GM23338 (cell line): ENCODE measurements around the gene PARD6B. TPM values are rescaled to one million over a fixed set of nuclear protein-coding genes. Genes with fewer than 3 reads are reported as not detected.
"Not testable (repeated sequence)": the region's sequence is repeated elsewhere in the genome, so short reads cannot be mapped to it uniquely, and the experiment has no call there.

Source experiments
- ATAC-seq: fragments of 200-7000 bp; cut with Tn5 transposase; 3 replicates; pipeline ENCODE4 v1.9.1; 2020
- DNase-seq: peaks from one replicate; pipeline ENCODE4 v3.0.0-alpha.2; 2015; ENCODE audit warnings: low spot score
- H2AFZ ChIP-seq: fragments of 200-600 bp; sonication (generic); 2 replicates; pipeline ENCODE4 v1.8.0; 2016; ENCODE audit warnings: antibody characterized with exemption, mild to moderate bottlenecking, moderate library complexity
- H3F3A ChIP-seq: fragments of 200-600 bp; sonication (generic); replicated peaks from 2 replicates; pipeline ENCODE4 v1.8.0; 2017; ENCODE audit warnings: antibody characterized with exemption, mixed run types, low read depth
- H3K27ac ChIP-seq: fragments of 200-600 bp; sonication (generic); 2 replicates; pipeline ENCODE4 v1.6.1; 2016; ENCODE audit warnings: low read depth
- H3K27me3 ChIP-seq: fragments of 200-600 bp; sonication (generic); 2 replicates; pipeline ENCODE4 v1.8.0; 2016; ENCODE audit warnings: mild to moderate bottlenecking, mixed run types, moderate library complexity; ENCODE audit not compliant: insufficient read depth
- H3K36me3 ChIP-seq: fragments of 200-600 bp; sonication (generic); 2 replicates; pipeline ENCODE4 v1.8.0; 2016; ENCODE audit warnings: mild to moderate bottlenecking; ENCODE audit not compliant: insufficient read depth
- H3K4me1 ChIP-seq: fragments of 200-600 bp; sonication (generic); 2 replicates; pipeline ENCODE4 v1.8.0; 2016; ENCODE audit warnings: mild to moderate bottlenecking, moderate library complexity; ENCODE audit not compliant: insufficient read depth
- H3K4me2 ChIP-seq: fragments of 200-600 bp; sonication (generic); 2 replicates; pipeline ENCODE4 v1.7.1; 2017; ENCODE audit warnings: mixed run types
- H3K4me3 ChIP-seq: fragments of 200-600 bp; sonication (generic); 2 replicates; pipeline ENCODE4 v1.6.1; 2016; ENCODE audit warnings: mixed run types
- H3K79me2 ChIP-seq: fragments of 200-600 bp; sonication (generic); replicated peaks from 2 replicates; pipeline ENCODE4 v1.8.0; 2017; ENCODE audit warnings: mild to moderate bottlenecking; ENCODE audit not compliant: insufficient read depth
- H3K9me2 ChIP-seq: fragments of 200-600 bp; sonication (generic); 2 replicates; pipeline ENCODE4 v1.8.0; 2017; ENCODE audit not compliant: insufficient read depth
- H4K20me1 ChIP-seq: fragments of 200-600 bp; sonication (generic); replicated peaks from 2 replicates; pipeline ENCODE4 v1.8.0; 2017; ENCODE audit warnings: mild to moderate bottlenecking; ENCODE audit not compliant: insufficient read depth
- H3K27ac Mint-ChIP-seq: 2 replicates; pipeline ENCODE4 v1.8.0; 2020; ENCODE audit warnings: inconsistent platforms, mild to moderate bottlenecking, moderate library complexity, mixed read lengths
- H3K27me3 Mint-ChIP-seq: 3 replicates; pipeline ENCODE4 v1.8.0; 2022; ENCODE audit warnings: low read depth, mild to moderate bottlenecking, moderate library complexity, mixed read lengths, inconsistent platforms; ENCODE audit not compliant: insufficient read depth, poor library complexity
- H3K36me3 Mint-ChIP-seq: 3 replicates; pipeline ENCODE4 v1.8.0; 2021; ENCODE audit warnings: low read depth, mild to moderate bottlenecking, inconsistent platforms, moderate library complexity, mixed read lengths
- H3K4me1 Mint-ChIP-seq: 3 replicates; pipeline ENCODE4 v1.8.0; 2020; ENCODE audit warnings: mild to moderate bottlenecking, inconsistent platforms, mixed read lengths
- H3K4me3 Mint-ChIP-seq: 3 replicates; pipeline ENCODE4 v1.8.0; 2021; ENCODE audit warnings: moderate library complexity, mild to moderate bottlenecking, inconsistent platforms, mixed read lengths
- H3K9me3 Mint-ChIP-seq: 3 replicates; pipeline ENCODE4 v1.8.0; 2020; ENCODE audit warnings: moderate library complexity, mild to moderate bottlenecking, inconsistent platforms, mixed read lengths
- CREB1 ChIP-seq: fragments of 250-450 bp; sonication (Bioruptor Pico); IDR thresholded peaks from 2 replicates; pipeline ENCODE4 v1.5.0; 2020; ENCODE audit warnings: low read depth, mild to moderate bottlenecking, moderate library complexity
- EZH2phosphoT487 ChIP-seq: fragments of 200-600 bp; sonication (generic); IDR thresholded peaks from one replicate; pipeline ENCODE4 v1.8.1; 2018; ENCODE audit warnings: antibody characterized with exemption; ENCODE audit not compliant: unreplicated experiment
- REST ChIP-seq: IDR thresholded peaks from one replicate; pipeline ENCODE4 v1.6.1; 2018; ENCODE audit warnings: antibody characterized with exemption; ENCODE audit not compliant: unreplicated experiment
- ZNF331 ChIP-seq: fragments of 250-450 bp; sonication (Bioruptor Pico); IDR thresholded peaks from 2 replicates; pipeline ENCODE4 v1.5.0; 2020; ENCODE audit warnings: low read depth, mild to moderate bottlenecking, moderate library complexity
- ZNF462 ChIP-seq: fragments of 250-450 bp; sonication (Bioruptor Pico); IDR thresholded peaks from 2 replicates; pipeline ENCODE4 v1.5.0; 2020; ENCODE audit warnings: mild to moderate bottlenecking, moderate library complexity
- polyA plus RNA-seq: library from polyadenylated mRNA; unstranded; fragments of >200 nt; fragmentation: Nextera tagmentation; extraction: Ambion mirVana; gene quantifications from 2 replicates; pipeline ENCODE4 v1.2.1, GENCODE V29; 2016
- total RNA-seq: library from RNA; depleted of rRNA; stranded (reverse); fragments of >200 nt; shearing (Covaris generic); gene quantifications from 2 replicates; pipeline ENCODE4 v1.2.3, GENCODE V29; 2014

Gene PARD6B
- total and polyA plus RNA-seq, 2 experiments from 2014 or later: 23.5 to 29.2 TPM

GRCh38 chr20:50763550-50764458, 32.4 kb downstream of the PARD6B start:
- H4K20me1 ChIP-seq, H3K4me2 ChIP-seq, H3F3A ChIP-seq, ATAC-seq, H3K79me2 ChIP-seq, H3K4me3 ChIP-seq, H2AFZ ChIP-seq, H3K4me3 Mint-ChIP-seq, H3K27ac Mint-ChIP-seq, H3K27me3 ChIP-seq, H3K36me3 ChIP-seq, H3K36me3 Mint-ChIP-seq, H3K9me3 Mint-ChIP-seq, H3K9me2 ChIP-seq: not testable (repeated sequence)
- Mint-ChIP-seq H3K4me1 (peaks cover 25% of the 10 kb centered on the region), H3K27me3 (peaks cover 10% of the 10 kb centered on the region)
- 0 out of 2 replicates have a peak overlapping the region, but pooled peaks have one; percentile 0 for H3K27ac ChIP-seq
- peak; percentile 41 for DNase-seq
- peaks cover 22% of the 10 kb centered on the region for H3K4me1 ChIP-seq

- H4K20me1 ChIP-seq, H3K36me3 ChIP-seq, H3K9me2 ChIP-seq, ATAC-seq, H3K27me3 ChIP-seq, H2AFZ ChIP-seq, H3K9me3 Mint-ChIP-seq, H3K27me3 Mint-ChIP-seq, H3K27ac ChIP-seq, H3K36me3 Mint-ChIP-seq, H3K79me2 ChIP-seq, H3K4me3 Mint-ChIP-seq, H3F3A ChIP-seq, H3K4me3 ChIP-seq, H3K27ac Mint-ChIP-seq, H3K4me2 ChIP-seq, DNase-seq: not testable (repeated sequence)
- peaks cover 22% of the 10 kb centered on the region for H3K4me1 ChIP-seq
- H3K4me1 Mint-ChIP-seq: peaks cover 27% of the 10 kb centered on the region
These were observed 33.9 kb downstream of the PARD6B start for GRCh38 chr20:50765251-50765650.

- no peaks in the 10 kb centered on the region for H3K9me3 Mint-ChIP-seq
- no peak for DNase-seq
- H3K9me2 ChIP-seq: no peaks in the 10 kb centered on the region
- no peak overlapping the region for H2AFZ ChIP-seq
- H3K36me3 Mint-ChIP-seq: no peaks in the 10 kb centered on the region
- H4K20me1 ChIP-seq: no peaks in the 10 kb centered on the region
- no peak overlapping the region for H3K4me2 ChIP-seq
- H3K4me1 Mint-ChIP-seq: peaks cover 27% of the 10 kb centered on the region
- no peak for ATAC-seq
- H3F3A ChIP-seq: 0 out of 2 replicates have a peak, but pooled peaks cover 3% of the 10 kb centered on the region
- H3K27ac ChIP-seq: no peak overlapping the region
- no peaks in the 10 kb centered on the region for H3K79me2 ChIP-seq
- H3K36me3 ChIP-seq: no peaks in the 10 kb centered on the region
- no peak overlapping the region for H3K27ac Mint-ChIP-seq
- no peak overlapping the region for H3K4me3 ChIP-seq
- H3K4me3 Mint-ChIP-seq: no peak overlapping the region
- H3K27me3 Mint-ChIP-seq: peaks cover 9% of the 10 kb centered on the region
- H3K4me1 ChIP-seq: peaks cover 22% of the 10 kb centered on the region
- no peaks in the 10 kb centered on the region for H3K27me3 ChIP-seq
- TF ChIP-seq CREB1 (CRISPR knock-in tag) (no peak), ZNF462 (CRISPR knock-in tag) (no peak), EZH2phosphoT487 (no peak), ZNF331 (CRISPR knock-in tag) (no peak), REST (no peak)
These were observed 34.3 kb downstream of the PARD6B start for GRCh38 chr20:50765674-50766073.
